Stimulated activated CD4-positive, alpha-beta T cell treated with anti-CD3 and anti-CD28 coated beads, Interleukin-1b, Interleukin-23, amount 100 ng/mL, for 24 hours (primary cell): ENCODE measurements around the gene MSLN.
"Not testable (repeated sequence)": the region's sequence is repeated elsewhere in the genome, so short reads cannot be mapped to it uniquely, and the experiment has no call there.

Source experiments
- DNase-seq, 4 experiments: peaks; one replicate each; pipeline ENCODE4 v3.0.0-alpha.2; 2020; ENCODE audit warnings: low read depth in 4 of 4, low spot score in 1 of 4

The MSLN gene

DNA sequence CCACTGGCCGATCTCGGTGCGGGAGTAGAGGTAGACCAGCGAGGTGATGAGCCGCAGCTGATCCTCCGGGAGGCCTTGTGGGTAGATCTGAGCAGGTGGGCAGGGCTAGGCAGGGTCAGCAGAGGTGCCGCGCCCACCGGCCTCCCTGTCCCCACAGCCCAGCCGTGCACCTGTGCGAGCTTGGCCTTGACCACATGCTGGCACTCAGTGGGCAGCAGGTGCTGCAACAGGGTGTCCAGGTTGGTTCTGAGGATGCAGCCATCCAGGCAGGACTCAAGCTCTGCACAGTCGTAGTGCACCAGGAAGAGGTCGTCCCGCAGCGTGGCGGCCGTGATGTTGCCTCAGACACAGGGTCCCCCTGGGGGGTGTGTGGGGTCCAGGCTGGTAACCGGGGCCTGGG is 12.4 kb downstream of the MSLN start:
- DNase-seq, result no peak

- DNase-seq, result no peak
Measured at GRCh38 chr16:774086-775001, 13.8 kb downstream of the MSLN start.

DNA sequence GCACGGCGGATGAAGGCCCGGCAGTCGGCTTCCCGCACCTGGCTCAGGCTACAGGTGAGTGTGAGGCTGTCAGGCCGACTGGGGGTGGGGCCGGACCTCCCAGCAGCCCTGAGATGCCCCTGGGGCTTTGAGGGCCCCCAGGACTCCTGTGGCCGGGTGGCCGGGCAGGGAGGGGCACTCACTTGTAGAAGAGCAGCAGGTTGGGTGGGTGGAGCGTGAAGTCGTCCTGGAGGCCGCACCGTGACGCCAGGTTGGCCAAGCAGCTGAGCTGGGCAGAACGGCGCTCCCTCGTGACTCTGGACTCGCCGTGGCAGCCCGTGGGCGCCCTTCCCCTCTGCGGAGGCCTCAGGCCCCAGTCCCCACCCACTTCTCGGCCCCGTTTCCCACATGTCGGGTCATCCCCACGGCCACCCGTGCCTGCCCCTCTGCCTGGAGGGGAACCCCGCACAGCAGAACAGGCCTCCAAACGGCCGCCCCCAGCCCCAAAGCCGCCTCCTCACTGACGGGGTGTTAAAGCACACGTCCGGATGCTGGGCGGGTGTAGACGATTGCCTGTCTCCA is 14.8 kb downstream of the MSLN start:
- DNase-seq, result no peak

- not testable (repeated sequence) for DNase-seq
Measured at GRCh38 chr16:776298-776697, 15.8 kb downstream of the MSLN start.

- DNase-seq, result no peak
Measured at GRCh38 chr16:776824-777223, 16.3 kb downstream of the MSLN start.

- DNase-seq, result no peak
Measured at GRCh38 chr16:777826-778225, 17.3 kb downstream of the MSLN start.

DNA sequence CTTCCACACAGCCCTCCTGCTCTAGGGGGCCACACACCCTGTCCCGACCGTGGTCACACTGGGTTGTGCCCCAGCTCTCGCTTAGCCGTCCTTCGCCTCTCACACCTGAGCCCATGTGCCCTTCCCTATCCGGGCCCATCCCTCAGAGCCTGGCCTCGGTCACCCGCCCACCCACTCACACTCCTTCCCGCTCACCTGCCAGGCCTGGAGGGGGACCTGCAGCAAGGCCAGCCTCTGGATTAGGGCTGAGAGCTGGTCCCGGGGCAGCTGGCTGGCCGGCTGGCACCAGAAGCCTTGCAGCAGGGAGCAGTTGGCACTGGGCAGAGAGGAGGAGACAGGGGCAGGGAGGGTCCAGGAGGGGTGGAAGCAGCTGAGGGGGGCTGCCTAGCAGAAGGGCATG is 17.9 kb downstream of the MSLN start:
- no peak for DNase-seq

DNA sequence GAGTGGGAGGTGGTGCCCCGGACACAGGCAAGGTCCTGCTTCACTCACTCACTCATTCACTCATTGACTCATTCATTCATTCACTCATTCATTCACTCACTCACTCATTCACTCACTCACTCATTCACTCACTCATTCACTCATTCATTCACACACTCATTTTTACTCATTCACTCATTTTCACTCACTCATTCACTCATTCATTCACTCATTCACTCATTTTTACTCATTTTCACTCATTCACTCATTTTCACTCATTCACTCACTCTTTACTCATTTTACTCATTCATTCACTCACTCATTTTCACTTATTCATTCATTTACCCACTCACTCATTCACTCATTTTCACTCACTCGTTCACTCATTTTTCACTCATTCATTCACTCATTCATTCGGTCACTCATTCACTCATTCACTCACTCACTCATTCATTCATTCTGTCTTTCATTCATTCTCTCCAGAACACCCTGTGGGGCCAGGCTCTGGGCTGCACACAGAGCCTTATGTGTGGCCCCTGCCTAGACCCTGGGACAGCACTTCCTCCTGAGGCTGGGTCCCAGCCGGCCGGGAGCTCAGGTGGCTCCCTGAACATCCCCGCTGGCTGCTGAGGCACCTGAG is 18.5 kb downstream of the MSLN start:
- DNase-seq, result no peak

DNA sequence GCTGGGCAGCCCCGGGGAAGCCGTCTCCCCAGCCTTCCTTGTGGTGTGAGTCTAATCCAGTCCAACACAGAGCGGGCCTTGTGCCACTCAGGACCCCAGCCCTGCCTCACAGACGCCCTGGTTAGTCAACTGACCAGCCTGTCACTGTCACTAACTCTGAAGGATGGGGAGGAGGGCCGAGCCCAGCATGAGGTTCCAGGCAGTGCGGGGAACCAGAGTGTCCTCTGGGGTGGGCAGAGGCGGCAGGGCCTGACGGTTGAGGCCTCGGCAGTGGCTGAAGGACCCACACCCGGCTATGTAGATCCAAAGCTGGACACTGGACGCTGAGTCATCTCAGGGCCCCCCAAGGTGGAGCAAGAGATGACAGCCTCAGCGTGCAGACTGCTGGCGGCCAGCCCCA is 19.0 kb downstream of the MSLN start:
- no peak for DNase-seq

DNA sequence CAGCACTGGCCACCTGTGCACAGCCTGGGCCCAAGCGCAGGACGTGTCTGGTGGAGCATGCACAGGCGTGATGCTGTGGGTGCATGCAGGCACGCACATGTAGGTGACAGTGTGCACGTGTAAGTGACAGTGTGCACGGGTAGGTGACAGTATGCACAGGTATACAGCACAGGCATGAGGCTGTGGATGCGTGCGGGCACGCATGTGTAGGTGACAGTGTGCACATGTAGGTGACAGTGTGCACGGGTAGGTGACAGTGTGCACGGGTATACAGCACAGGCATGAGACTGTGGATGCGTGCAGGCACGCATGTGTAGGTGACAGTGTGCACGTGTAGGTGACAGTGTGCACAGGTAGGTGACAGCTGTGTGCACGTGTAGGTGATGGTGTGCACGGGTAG is 19.8 kb downstream of the MSLN start:
- no peak for DNase-seq

GRCh38 chr16:781346-782010 is 20.9 kb downstream of the MSLN start:
- DNase-seq, result no peak

DNA sequence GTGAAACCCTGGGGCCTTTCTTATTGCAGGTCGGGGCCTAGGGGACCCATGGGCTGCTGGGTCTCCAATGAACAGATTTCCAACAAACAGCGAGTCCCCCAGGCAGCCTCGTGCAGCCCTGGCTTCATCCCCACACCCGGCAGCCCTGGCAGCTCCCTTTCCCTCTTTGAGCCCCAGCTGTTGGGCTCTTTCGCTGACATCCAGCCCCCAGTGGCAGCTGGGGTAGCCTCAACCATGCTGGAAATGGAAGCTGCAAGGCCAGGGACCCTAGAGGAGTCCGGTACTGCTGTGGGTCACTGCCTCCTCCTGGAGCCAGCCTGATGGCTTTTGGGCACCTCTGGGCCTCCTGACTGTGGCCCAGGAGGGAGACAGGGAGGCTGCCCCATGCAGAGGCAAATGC is 21.7 kb downstream of the MSLN start:
- DNase-seq, result no peak

GRCh38 chr16:782766-783403 is 22.4 kb downstream of the MSLN start:
- no peak for DNase-seq

DNA sequence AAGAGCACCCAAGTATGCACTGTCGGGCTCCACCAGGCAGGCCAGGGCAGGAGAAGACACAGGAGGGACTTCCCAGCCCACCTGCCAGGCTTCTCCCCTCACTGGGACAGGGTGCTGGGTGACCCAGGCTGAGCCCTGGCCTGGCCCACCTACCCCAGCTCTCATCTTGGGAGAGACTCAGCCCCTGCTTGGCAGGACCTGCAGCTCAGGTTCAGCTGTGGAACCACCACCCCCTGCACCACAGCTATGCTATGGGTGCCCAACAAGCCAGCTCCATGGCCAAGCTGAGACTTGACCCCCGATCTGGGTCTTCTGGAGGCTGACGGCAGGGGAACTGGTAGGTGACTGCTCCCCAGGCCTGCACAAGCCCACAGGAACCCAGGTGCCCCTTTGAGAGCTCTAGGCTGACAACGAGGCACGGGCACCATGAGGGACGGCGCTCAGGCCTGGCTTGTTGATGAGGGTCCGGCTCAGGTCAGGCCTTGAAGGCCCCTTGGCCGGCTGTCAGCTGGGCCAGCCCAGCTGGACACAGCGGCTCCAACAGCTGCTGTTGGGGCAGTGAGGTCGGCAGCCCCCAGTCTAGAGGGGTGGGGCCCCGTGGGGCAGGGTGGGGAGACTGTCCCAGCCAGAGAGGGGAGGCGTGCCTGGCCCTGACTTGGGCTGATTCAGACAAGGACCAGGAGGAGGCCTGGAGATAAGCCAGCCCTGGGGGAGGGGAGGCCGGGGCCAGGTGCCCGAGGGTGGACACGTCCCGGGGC is 23.0 kb downstream of the MSLN start:
- no peak for DNase-seq

DNA sequence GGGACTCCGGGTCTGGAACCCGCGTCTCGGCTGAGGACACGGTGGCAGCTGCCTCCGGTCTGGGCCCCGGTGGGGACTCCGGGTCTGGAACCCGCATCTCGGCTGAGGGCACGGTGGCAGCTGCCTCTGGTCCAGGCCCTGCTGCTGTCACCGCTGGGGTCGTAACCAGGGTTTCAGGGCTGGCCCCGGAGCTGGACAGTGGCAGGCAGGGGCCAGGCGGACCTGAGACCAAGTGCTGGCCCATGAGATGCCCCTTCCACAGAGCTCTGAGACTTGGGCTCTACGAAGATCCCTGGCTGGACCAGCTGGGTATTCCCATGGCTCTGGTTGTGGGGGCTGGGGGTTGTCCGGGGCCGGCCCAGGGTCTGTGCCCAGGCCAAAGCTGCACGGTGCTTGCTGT is 23.9 kb downstream of the MSLN start:
- no peak for DNase-seq

DNA sequence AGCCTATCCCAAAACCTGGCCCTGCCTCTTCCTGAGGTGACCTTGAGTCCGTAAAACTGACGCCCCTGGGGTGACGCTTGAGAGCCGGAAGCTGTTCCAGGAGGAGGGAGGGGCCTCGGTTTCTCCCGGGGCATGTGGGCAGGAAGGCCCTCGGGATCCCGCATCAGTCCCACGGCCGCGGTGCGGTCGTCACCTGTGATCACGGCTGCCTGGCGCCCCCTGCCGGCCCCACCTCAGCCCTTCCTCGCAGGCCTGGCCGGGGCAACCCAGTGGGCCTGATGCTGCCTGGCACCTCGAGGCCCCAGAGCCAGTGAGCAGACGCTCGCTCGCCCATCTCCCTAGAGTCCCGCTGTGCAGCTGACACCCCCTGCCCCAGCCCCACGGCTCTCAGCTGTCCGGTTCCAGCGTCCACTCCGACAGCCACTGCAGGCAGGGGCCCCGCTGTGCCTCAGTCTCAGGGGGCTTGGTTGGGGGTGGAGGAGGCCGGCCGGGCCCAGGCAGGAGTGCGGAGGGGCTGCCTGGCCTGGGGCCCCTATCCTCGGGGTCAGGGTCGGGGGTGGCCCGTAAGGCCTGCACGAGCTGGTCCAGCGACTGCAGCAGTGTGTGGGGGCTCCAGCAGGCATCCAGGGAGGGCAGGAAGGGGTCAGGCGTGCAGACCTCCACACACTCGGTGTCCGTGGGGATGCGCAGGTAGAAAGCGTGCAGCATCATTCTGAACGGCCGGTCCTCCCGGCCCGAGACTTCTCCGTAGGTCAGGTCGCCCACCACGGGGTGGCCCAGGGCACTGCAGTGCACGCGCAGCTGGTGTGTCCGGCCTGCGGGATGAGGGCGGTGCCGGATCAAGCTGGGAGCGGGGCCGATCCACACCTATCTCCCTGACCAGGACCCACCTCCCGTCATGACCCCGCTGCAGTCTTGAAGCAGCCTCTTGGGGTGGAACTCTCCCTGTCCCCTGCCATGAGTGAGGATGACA is 25.3 kb downstream of the MSLN start:
- peak; percentile 57 to 70 (median 68) for DNase-seq

- no peak for DNase-seq
Measured at GRCh38 chr16:787321-787966, 26.9 kb downstream of the MSLN start.

GRCh38 chr16:787978-788398 is 27.5 kb downstream of the MSLN start, which contains the start of gene RPUSD1:
RPUSD1 (minus strand) TSS chr16:788381; CDS start chr16:787737, 644 bp downstream.
- DNase-seq, result no peak
